Measurements from ENCODE around the gene CXCR5.

GRCh38 chr11:118897721-118898310 lies 14.1 kb downstream of the CXCR5 start:
- TF ChIP-seq EZH2 (IDR thresholded peaks at IDR 0.05) (no peak), POLR2AphosphoS5 (IDR thresholded peaks at IDR 0.05; ENCODE audit: borderline replicate concordance, low read depth, low read length) (no peak)
